Neural cell (in vitro differentiated cells): Measurements from ENCODE around the gene CLTC. TPM values are rescaled to one million over a fixed set of nuclear protein-coding genes. Genes with fewer than 3 reads are reported as not detected.

Experiments
- H2AFZ ChIP-seq: fragments of 200-600, 300-800 bp; sonication (generic), shearing (Covaris generic); 2 replicates; pipeline ENCODE4 v1.6.0; 2014; ENCODE audit warnings: low read depth, mild to moderate bottlenecking, antibody characterized with exemption, low read length, moderate library complexity
- H3F3A ChIP-seq: fragments of 200-600 bp; shearing (Covaris generic); 2 replicates; pipeline ENCODE4 v1.6.1; 2016; ENCODE audit warnings: mild to moderate bottlenecking, moderate library complexity, mixed read lengths, antibody characterized with exemption, low read length; ENCODE audit not compliant: insufficient read depth, poor library complexity, severe bottlenecking
- H3K27ac ChIP-seq: fragments of 200-600, 300-800 bp; sonication (generic), shearing (Covaris generic); 2 replicates; pipeline ENCODE4 v1.5.1; 2014; ENCODE audit warnings: mild to moderate bottlenecking, low read length, moderate library complexity
- H3K27me3 ChIP-seq: fragments of 300-800, 200-600 bp; sonication (generic), shearing (Covaris generic); 2 replicates; pipeline ENCODE4 v1.6.0; 2014; ENCODE audit warnings: mild to moderate bottlenecking, low read depth, low read length, moderate library complexity; ENCODE audit not compliant: insufficient read depth
- H3K36me3 ChIP-seq: fragments of 300-800, 200-600 bp; sonication (generic), shearing (Covaris generic); 2 replicates; pipeline ENCODE4 v1.5.1; 2014; ENCODE audit warnings: mild to moderate bottlenecking, antibody characterized with exemption, low read length, moderate library complexity; ENCODE audit not compliant: insufficient read depth
- H3K4me2 ChIP-seq: fragments of 300-800, 200-600 bp; sonication (generic), shearing (Covaris generic); 2 replicates; pipeline ENCODE4 v1.6.0; 2014; ENCODE audit warnings: mild to moderate bottlenecking, low read length
- H3K4me3 ChIP-seq: fragments of 300-800, 200-600 bp; sonication (generic), shearing (Covaris generic); 2 replicates; pipeline ENCODE4 v1.5.1; 2014; ENCODE audit warnings: mild to moderate bottlenecking, low read length, moderate library complexity
- H3K79me2 ChIP-seq: fragments of 200-600 bp; shearing (Covaris generic); replicated peaks from 2 replicates; pipeline ENCODE4 v1.6.0; 2014; ENCODE audit warnings: mild to moderate bottlenecking, low read length, moderate library complexity; ENCODE audit not compliant: insufficient read depth
- H3K9ac ChIP-seq: fragments of 300-800, 200-600 bp; sonication (generic), shearing (Covaris generic); 2 replicates; pipeline ENCODE4 v1.6.1; 2016; ENCODE audit warnings: mild to moderate bottlenecking, low read length, mixed read lengths
- H3K9me2 ChIP-seq: fragments of 200-600 bp; shearing (Covaris generic); 2 replicates; pipeline ENCODE4 v1.6.1; 2016; ENCODE audit warnings: mild to moderate bottlenecking, low read length, mixed read lengths; ENCODE audit not compliant: insufficient read depth
- H3K9me3 ChIP-seq: fragments of 200-600, 300-800 bp; sonication (generic), shearing (Covaris generic); 2 replicates; pipeline ENCODE4 v1.6.1; 2016; ENCODE audit warnings: mild to moderate bottlenecking, mixed run types, low read length, moderate library complexity, mixed read lengths
- H4K20me1 ChIP-seq: fragments of 200-600 bp; shearing (Covaris generic); 2 replicates; pipeline ENCODE4 v1.6.1; 2016; ENCODE audit warnings: mild to moderate bottlenecking, mixed run types; ENCODE audit not compliant: insufficient read depth
- CTCF ChIP-seq: fragments of 450-650 bp; IDR thresholded peaks from 2 replicates; pipeline ENCODE4 v1.5.1; 2014; ENCODE audit warnings: antibody characterized with exemption, mild to moderate bottlenecking, moderate library complexity; ENCODE audit not compliant: poor library complexity, severe bottlenecking
- EP300 ChIP-seq: fragments of 450-650 bp; conservative IDR thresholded peaks from 2 replicates; pipeline ENCODE4 v1.6.1; 2014; ENCODE audit warnings: antibody characterized with exemption, mild to moderate bottlenecking, moderate library complexity; ENCODE audit not compliant: poor library complexity, severe bottlenecking
- EZH2 ChIP-seq: fragments of 200-600, 300-800 bp; shearing (Covaris generic), sonication (generic); IDR thresholded peaks from 2 replicates; pipeline ENCODE4 v1.6.1; 2014; ENCODE audit warnings: antibody characterized with exemption, low read length, borderline replicate concordance, mild to moderate bottlenecking; ENCODE audit not compliant: insufficient read depth, poor library complexity, severe bottlenecking
- MXI1 ChIP-seq: fragments of 450-650 bp; conservative IDR thresholded peaks from 2 replicates; pipeline ENCODE4 v1.6.1; 2014; ENCODE audit warnings: antibody characterized with exemption, mild to moderate bottlenecking; ENCODE audit not compliant: poor library complexity, severe bottlenecking
- POLR2AphosphoS5 ChIP-seq: IDR thresholded peaks from 2 replicates; pipeline ENCODE4 v1.6.1; 2012
- RAD21 ChIP-seq: fragments of 450-650 bp; conservative IDR thresholded peaks from 2 replicates; pipeline ENCODE4 v1.6.1; 2014; ENCODE audit warnings: antibody characterized with exemption, mild to moderate bottlenecking, moderate library complexity
- REST ChIP-seq: IDR thresholded peaks from 2 replicates; pipeline ENCODE4 v1.6.1; 2012; ENCODE audit warnings: borderline replicate concordance
- SMC3 ChIP-seq: fragments of 450-650 bp; conservative IDR thresholded peaks from 2 replicates; pipeline ENCODE4 v1.6.1; 2014; ENCODE audit warnings: antibody characterized with exemption, mild to moderate bottlenecking, moderate library complexity; ENCODE audit not compliant: poor library complexity
- TAF1 ChIP-seq: IDR thresholded peaks from 2 replicates; pipeline ENCODE4 v1.6.1; 2012; ENCODE audit warnings: low read depth
- polyA plus RNA-seq: library from polyadenylated mRNA; depleted of rRNA; stranded (reverse); fragments of >200 nt; gene quantifications from 2 replicates; pipeline ENCODE4 v1.2.3, GENCODE V29; 2014

CLTC gene
- polyA plus RNA-seq, 1 donor from 2014 or later = 218 TPM

GRCh38 chr17:59745040-59745439 lies 125.3 kb downstream of the CLTC start:
- H3K27ac ChIP-seq = no peak overlapping the region
- H3F3A ChIP-seq = no peaks in the 10 kb centered on the region
- no peaks in the 10 kb centered on the region for H3K36me3 ChIP-seq
- no peaks in the 10 kb centered on the region for H3K79me2 ChIP-seq
- no peak for TF ChIP-seq CTCF
- TF ChIP-seq SMC3 = no peak
- no peak for TF ChIP-seq POLR2AphosphoS5
- TF ChIP-seq MXI1 = no peak
- TF ChIP-seq REST = no peak
- no peak for TF ChIP-seq TAF1
- no peak for TF ChIP-seq EP300
- no peak for TF ChIP-seq RAD21
- no peak for TF ChIP-seq EZH2
- no peak overlapping the region for H3K4me3 ChIP-seq
- no peaks in the 10 kb centered on the region for H3K27me3 ChIP-seq
- H3K9me3 ChIP-seq = no peaks in the 10 kb centered on the region
- no peak overlapping the region for H2AFZ ChIP-seq
- H3K4me2 ChIP-seq = no peak overlapping the region
- H3K9me2 ChIP-seq = no peaks in the 10 kb centered on the region
- H4K20me1 ChIP-seq = no peaks in the 10 kb centered on the region
- H3K9ac ChIP-seq = no peak overlapping the region

Other genes starting within 250 kb of the CLTC start
- gene DHX40, start 54.3 kb upstream of the CLTC start, polyA plus RNA-seq = 113 and 130 TPM in 2 replicates
- 11.7 and 13.2 TPM in 2 replicates for gene PTRH2, start 87.5 kb downstream of the CLTC start, polyA plus RNA-seq
- gene VMP1, start 87.8 kb downstream of the CLTC start, polyA plus RNA-seq = 64.4 and 75.9 TPM in 2 replicates